HFF-Myc (cell line): ENCODE measurements around the gene PAX1.

Source experiments
- DNase-seq: peaks from one replicate; pipeline ENCODE4 v3.0.0-alpha.2; 2011; ENCODE audit warnings: low read depth; ENCODE audit errors: extremely low read depth
- H3K4me3 ChIP-seq: replicated peaks from 2 replicates; pipeline ENCODE4 v1.5.1; 2011; ENCODE audit warnings: low read depth, mild to moderate bottlenecking, control low read depth, low read length
- CTCF ChIP-seq: IDR thresholded peaks from 2 replicates; pipeline ENCODE4 v1.5.1; 2012; ENCODE audit warnings: mild to moderate bottlenecking, low read depth, low read length, control low read depth; ENCODE audit errors: missing control alignments

PAX1 gene

DNA sequence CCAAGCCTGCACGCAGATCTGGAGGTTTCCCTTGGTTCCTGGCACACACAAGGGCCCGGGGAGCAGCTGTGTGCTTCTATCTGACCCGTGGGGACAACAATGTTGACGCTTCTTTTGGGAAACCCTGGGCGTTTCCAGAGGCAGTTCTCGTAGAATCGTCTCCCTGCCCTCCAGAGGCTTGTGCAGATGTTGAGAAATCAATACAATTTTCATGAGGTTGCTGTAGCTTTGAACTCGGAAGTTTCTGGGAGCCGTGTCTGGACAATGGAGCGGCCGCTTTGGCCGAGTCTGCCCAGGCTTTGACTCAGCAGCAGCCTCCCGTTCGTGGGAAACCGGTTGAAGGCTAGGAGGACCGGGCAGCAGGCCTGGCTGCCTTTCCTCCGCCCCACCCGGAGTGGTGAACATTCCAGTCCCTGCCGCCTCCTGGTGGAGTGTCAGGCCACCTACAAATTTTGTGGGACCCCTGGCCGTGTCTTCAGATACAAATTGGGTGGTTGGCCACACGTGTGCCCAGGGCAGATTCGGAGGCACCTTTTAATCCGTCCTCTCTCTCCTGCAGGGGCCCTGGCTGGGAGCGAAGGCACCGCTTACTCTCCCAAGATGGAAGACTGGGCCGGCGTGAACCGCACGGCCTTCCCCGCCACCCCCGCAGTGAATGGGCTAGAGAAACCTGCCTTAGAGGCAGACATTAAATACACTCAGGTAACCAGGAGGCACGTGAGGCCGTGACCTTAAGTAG is 2.7 kb downstream of the PAX1 start:
- TF ChIP-seq CTCF = no peak
- H3K4me3 ChIP-seq = no peak overlapping the region
- no peak for DNase-seq

GRCh38 chr20:21708738-21709534 is 3.5 kb downstream of the PAX1 start:
- no peak for TF ChIP-seq CTCF
- no peak for DNase-seq
- no peak overlapping the region for H3K4me3 ChIP-seq

DNA sequence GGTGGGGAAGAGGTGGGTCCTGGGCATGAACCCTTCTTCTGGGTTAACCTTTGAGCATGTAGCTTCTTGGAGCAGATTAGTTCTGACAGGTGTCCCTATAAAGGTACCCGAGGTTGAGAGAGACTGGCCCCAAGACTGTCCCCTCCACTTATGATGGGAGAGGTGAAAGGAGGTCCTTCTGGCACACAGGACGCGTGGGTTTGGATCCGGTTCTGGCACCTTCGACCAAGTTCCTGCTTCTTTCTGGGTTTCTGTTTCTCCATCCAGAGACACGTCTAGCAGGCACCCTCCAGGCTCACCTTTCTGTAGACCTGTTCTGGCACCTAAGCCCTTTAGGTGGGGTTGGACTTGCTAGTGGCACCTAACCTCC is 4.1 kb downstream of the PAX1 start:
- no peak for DNase-seq
- no peak overlapping the region for H3K4me3 ChIP-seq
- no peak for TF ChIP-seq CTCF

DNA sequence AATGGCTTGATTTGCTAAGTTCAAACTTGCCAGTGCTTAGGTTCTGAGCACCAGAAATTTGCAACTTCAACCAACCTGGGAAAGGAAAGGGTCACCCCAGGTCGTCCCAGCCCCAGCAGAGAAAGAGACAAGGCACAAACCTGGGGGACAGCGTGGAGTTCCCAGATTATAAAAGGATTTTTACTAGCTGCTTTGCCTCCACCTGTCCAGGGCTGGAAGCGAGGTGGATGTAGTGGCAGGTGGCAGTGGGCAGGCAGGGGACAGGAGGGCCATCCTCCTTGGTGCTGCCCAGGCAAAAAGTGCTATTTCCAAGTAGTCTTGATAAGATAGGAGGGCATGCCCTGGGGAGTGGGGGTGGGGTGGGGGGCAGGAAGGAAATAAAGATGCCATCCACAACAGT is 4.9 kb downstream of the PAX1 start:
- DNase-seq = no peak
- H3K4me3 ChIP-seq = no peak overlapping the region
- TF ChIP-seq CTCF = no peak

GRCh38 chr20:21710863-21711431 is 5.5 kb downstream of the PAX1 start:
- TF ChIP-seq CTCF = no peak
- no peak overlapping the region for H3K4me3 ChIP-seq
- DNase-seq = no peak

DNA sequence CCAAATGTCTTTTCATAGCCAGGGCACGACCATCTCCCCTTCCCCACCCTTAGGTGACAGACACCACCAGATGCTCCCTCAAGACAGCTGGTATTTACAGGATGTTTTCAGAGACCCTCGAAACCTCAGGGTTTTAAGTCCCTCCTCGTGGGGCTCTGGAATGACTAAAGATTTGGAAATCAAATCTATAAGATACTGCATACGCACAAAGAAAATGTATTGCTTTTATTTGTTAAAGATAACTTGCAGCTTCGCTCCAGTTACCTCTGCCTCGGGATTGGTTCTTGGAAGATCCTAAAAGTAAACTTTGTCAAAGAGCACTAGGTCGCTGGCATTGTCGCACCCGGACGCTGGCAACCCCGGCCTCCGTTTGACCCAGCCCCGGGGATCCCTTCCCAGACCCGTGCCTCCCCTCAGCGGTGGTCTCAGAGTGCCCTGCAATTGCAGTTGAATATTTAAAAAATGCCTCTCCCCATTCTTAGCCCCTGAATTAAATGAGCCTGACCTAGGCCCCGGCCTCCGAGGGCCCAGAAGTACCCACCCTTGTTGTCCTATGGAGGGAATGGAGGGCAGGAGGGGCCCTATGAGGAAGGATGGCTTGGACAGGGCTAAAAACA is 7.1 kb downstream of the PAX1 start:
- TF ChIP-seq CTCF = no peak

More for the DNA sequence above, 7.1 kb downstream of the PAX1 start:
- no peak for DNase-seq
- H3K4me3 ChIP-seq = no peak overlapping the region
